Adrenal gland (tissue), 5 donors: ENCODE results near the gene PPIL1.

ENCODE experiments used
- CTCF ChIP-seq, 6 experiments: fragments of 450-650 bp in 4 of 6; fragments of 200-600 bp in 2 of 6; sonication (generic) in 1 of 6; IDR thresholded peaks; 1 replicate in 5 of 6; 2 replicates in 1 of 6; pipeline versions ENCODE4 v1.5.1 to v1.8.0; 2016 to 2021; ENCODE audit warnings: antibody characterized with exemption in 6 of 6, mild to moderate bottlenecking in 2 of 6, moderate library complexity in 1 of 6
- POLR2A ChIP-seq, 2 donors: fragments of 450-650 bp; IDR thresholded peaks; one replicate each; pipeline ENCODE4 v1.6.1; 2017; ENCODE audit warnings: antibody characterized with exemption in 2 of 2, mild to moderate bottlenecking in 2 of 2, moderate library complexity in 1 of 2
- donor health status: DM: no; HTN: no; CAD: no.

GRCh38 chr6:36904114-36904513 is 29.5 kb upstream of the PPIL1 start:
- TF ChIP-seq CTCF (IDR thresholded peaks at IDR 0.05) (no peak), POLR2A (IDR thresholded peaks at IDR 0.05) (no peak)
